Keratinocyte (primary cell): ENCODE data around the gene SFRP5.

Experiments
- EZH2 ChIP-seq: IDR thresholded peaks from one replicate; pipeline ENCODE4 v1.6.1; 2012; ENCODE audit warnings: inconsistent platforms, mild to moderate bottlenecking, low read length, moderate library complexity
- TF ChIP-seq, protein P1 (sequence below), 3 experiments: IDR thresholded peaks in 1 of 3; conservative IDR thresholded peaks in 1 of 3; optimal IDR thresholded peaks in 1 of 3; 2 replicates in 2 of 3; 3 replicates in 1 of 3; pipeline versions ENCODE3 to v1.5.1; 2011; ENCODE audit warnings: low read length in 3 of 3, mild to moderate bottlenecking in 3 of 3, moderate library complexity in 2 of 3, control low read depth in 1 of 3, inconsistent platforms in 1 of 3; ENCODE audit not compliant: insufficient read depth in 2 of 3; ENCODE audit errors: extremely low read depth in 1 of 3

GRCh38 chr10:97736902-97737769, 34.7 kb downstream of the SFRP5 start, which contains the start of gene ZFYVE27:
- TF ChIP-seq, protein P1, sequence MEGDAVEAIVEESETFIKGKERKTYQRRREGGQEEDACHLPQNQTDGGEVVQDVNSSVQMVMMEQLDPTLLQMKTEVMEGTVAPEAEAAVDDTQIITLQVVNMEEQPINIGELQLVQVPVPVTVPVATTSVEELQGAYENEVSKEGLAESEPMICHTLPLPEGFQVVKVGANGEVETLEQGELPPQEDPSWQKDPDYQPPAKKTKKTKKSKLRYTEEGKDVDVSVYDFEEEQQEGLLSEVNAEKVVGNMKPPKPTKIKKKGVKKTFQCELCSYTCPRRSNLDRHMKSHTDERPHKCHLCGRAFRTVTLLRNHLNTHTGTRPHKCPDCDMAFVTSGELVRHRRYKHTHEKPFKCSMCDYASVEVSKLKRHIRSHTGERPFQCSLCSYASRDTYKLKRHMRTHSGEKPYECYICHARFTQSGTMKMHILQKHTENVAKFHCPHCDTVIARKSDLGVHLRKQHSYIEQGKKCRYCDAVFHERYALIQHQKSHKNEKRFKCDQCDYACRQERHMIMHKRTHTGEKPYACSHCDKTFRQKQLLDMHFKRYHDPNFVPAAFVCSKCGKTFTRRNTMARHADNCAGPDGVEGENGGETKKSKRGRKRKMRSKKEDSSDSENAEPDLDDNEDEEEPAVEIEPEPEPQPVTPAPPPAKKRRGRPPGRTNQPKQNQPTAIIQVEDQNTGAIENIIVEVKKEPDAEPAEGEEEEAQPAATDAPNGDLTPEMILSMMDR (optimal IDR thresholded peaks at IDR 0.05 in 1 of 3, IDR thresholded peaks at IDR 0.05 in 1 of 3, conservative IDR thresholded peaks at IDR 0.05 in 1 of 3; ENCODE audit: extremely low read depth in 1 of 3, insufficient read depth in 2 of 3, low read length in 3 of 3) = no peak
- TF ChIP-seq EZH2 = no peak
